WI38 (cell line): Measurements from ENCODE around the gene DNAJC11.

Source experiments
- H3K4me3 ChIP-seq: 2 replicates; pipeline ENCODE4 v1.5.1; 2011; ENCODE audit warnings: low read depth, mild to moderate bottlenecking, control low read depth, low read length
- CTCF ChIP-seq: IDR thresholded peaks from 2 replicates; pipeline ENCODE4 v1.5.1; 2012; ENCODE audit warnings: low read depth, mild to moderate bottlenecking, control low read depth, low read length

Gene DNAJC11

DNA sequence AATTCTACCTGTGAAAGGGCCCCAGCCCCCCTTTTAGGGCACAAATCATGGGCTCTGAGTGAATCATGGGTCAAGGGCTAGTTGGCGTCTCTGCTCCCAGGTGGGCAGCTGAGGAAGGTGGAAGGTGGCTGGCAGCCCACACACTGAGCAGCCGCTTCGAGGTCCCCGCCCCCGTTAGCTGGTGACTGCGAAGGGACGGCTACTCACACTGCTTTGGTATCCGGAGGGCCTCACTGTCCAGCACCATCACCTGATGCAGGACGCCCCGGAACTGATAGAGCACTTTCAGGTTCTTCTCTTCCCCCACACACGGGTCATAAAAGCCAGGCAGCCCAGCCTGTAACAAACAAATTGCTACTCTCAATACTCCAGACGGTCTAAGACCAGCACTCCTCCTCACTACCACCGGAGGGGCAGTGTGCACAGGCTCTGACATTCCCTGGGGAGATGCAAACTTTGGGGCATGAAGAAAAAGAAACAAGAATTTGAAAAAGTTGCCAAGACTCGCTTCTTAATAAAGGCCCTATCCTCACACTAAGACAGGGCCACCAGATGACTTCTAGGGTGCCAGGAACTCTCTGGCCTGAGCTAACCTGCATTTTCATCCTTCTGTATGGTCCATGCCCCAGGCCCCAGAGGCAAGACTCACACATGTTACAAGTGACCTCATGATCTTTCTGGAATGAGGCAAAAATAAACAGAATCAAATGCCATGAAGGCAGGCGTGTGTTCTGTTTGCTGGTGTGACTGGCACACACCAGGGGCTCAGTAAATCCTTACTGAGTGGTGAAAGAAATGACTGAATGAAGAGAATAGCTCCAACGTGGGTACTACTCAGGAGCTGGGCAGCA is 65.5 kb downstream of the DNAJC11 start:
- no peak overlapping the region for H3K4me3 ChIP-seq
- TF ChIP-seq CTCF, result no peak

- no peak overlapping the region for H3K4me3 ChIP-seq
- no peak for TF ChIP-seq CTCF
Measured at GRCh38 chr1:6635161-6635909, 66.3 kb downstream of the DNAJC11 start.

DNA sequence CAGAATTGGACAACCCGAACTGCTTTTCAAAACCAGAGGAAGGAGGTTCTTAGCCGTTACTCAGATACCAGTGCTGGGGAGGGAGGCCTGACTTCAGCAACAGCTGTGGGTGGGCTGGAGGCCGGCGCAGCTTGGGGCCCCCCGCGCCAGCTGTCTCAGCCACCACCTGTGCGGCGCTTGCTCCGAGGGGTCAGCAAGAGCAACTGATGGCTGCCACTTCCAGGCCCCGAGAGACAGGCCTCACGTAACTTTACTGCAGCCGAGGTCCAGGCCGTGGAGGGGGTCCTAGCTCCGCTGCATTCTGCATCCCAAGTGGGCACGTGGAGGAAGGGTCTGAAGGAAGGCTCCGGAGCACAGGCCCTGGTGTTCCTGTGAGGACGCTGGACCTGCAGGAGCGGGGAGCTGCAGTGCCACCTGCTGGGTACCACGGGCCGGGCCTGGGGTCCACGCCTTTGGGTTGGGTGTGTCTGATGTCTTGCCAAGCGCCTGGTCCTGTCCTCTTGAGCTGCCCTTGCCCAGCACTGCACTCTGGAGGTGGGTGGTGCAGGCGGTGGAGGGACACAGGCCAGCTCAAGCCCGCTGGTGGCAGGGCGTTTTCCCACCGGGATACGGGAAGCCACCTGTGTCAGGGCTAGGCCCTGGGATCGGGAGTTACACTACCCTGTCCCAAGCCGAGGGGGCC is 67.1 kb downstream of the DNAJC11 start:
- TF ChIP-seq CTCF, result peak; percentile 30; the same call in 1 of the 2 replicates
- no peak overlapping the region for H3K4me3 ChIP-seq

DNA sequence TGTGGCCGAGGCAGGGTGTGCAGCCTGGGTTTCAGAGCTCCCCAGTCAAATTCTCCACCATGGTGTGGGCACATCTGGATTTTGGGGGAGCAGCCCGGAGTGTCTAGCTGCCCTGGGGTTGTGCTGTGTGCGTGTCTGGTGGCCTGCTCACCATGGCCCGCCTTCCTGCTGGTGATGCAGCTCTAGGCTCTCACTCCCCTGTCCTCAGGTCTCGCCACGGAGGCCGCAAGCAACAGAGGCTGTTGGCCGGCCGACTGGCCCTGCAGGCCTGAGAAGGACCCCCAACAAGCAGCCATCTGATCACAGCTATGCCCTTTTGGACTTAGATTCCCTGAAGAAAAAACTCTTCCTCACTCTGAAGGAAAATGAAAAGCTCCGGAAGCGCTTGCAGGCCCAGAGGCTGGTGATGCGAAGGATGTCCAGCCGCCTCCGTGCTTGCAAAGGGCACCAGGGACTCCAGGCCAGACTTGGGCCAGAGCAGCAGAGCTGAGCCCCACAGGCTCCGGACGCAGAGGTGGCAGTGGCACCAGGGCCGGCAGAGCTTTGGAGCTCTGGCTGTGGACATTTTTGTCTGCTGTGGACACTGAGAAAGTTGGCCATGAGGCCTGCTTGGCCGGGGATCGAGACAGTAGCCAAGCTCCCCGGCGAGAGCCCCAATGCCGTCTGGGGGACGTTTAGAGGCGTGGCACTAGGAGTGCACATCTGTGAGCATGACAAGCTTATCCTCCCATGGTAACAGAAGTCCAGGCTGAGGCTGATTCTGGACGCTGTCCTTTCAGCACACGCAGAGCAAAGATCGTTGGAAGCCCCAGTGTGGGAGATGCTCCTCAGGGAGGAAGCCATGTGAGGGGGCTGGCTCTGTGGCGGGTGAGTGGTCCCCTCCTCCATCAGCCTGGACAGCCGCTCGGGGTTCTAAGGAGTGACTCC is 68.8 kb downstream of the DNAJC11 start:
- TF ChIP-seq CTCF, result no peak
- no peak overlapping the region for H3K4me3 ChIP-seq

DNA sequence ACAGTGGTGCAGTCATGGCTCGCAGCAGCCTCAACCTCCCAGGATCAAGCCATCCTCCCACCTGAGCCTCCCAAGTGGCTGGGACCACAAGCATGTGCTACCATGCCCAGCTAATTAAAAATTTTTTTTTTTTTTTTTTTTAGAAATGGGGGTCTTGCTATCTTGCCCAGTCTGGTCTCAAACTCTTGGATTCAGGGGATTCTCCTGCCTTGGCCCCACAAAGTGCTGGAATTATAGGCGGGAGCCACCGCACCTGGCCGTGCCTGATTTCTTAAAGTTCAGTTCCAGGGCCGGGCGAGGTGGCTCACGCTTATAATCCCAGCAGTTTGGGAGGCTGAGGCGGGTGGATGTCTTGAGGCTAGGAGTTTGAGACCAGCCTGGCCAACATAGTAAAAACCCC is 70.6 kb downstream of the DNAJC11 start:
- no peak for TF ChIP-seq CTCF
- H3K4me3 ChIP-seq, result no peak overlapping the region

DNA sequence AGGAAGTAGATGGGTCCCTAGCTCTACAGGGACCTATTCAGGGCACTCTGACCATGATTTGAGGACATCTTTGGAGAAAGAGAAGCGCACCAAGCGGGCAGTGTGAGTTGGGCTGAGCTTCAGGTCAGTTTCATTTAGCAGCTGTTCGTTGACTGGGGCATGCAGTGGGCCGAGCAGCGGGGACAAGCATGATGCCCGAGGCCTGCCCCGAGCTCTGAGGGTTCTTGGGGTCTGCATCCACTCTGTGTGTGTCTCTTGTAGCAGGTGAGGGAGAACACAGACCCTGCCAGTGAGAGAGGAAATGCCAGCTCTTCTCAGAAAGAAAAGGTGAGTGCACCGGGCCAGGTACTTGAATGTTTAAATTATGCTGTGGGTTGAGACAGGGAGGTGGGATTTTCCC is 71.6 kb downstream of the DNAJC11 start:
- TF ChIP-seq CTCF, result no peak
- H3K4me3 ChIP-seq, result no peak overlapping the region
